Activated T-cell treated with anti-CD3 and anti-CD28 coated beads, Interleukin-2, amount 50 U/mL, for 4 hours (primary cell): ENCODE data around the gene GAGE1. TPM values are rescaled to one million over a fixed set of nuclear protein-coding genes. Genes with fewer than 3 reads are reported as not detected.
"Not testable (repeated sequence)": the region's sequence is repeated elsewhere in the genome, so short reads cannot be mapped to it uniquely, and the experiment has no call there.

Experiments used
- ATAC-seq, 2 donors: fragments of 200-7000 bp; cut with Tn5 transposase; one replicate each; pipeline ENCODE4 v1.10.0; 2021
- DNase-seq: peaks from one replicate; pipeline ENCODE4 v3.0.0-alpha.2; 2020
- H3K27me3 Mint-ChIP-seq: one replicate; pipeline ENCODE4 v1.8.0; 2021; ENCODE audit warnings: low read depth, mixed read lengths
- H3K36me3 Mint-ChIP-seq: one replicate; pipeline ENCODE4 v1.8.0; 2022; ENCODE audit warnings: mixed read lengths; ENCODE audit not compliant: insufficient read depth
- H3K4me1 Mint-ChIP-seq: one replicate; pipeline ENCODE4 v1.8.0; 2021; ENCODE audit warnings: low read depth, mixed read lengths
- H3K4me3 Mint-ChIP-seq: one replicate; pipeline ENCODE4 v1.8.0; 2021; ENCODE audit warnings: mild to moderate bottlenecking, moderate library complexity, mixed read lengths
- H3K9me3 Mint-ChIP-seq: one replicate; pipeline ENCODE4 v1.8.0; 2021; ENCODE audit warnings: mixed read lengths
- total RNA-seq, 3 donors: library from RNA; stranded (reverse); gene quantifications; one replicate each; pipeline ENCODE4 v1.2.1, GENCODE V29; 2021

The GAGE1 gene
- total RNA-seq = not detected

GRCh38 chrX:49598720-49599119, at the start of gene GAGE1:
Gene GAGE1 (plus strand): TSS chrX:49599020. CDS start chrX:49600175, 1,155 bp downstream.
- DNase-seq, H3K4me1 Mint-ChIP-seq, H3K9me3 Mint-ChIP-seq, ATAC-seq, H3K4me3 Mint-ChIP-seq, H3K36me3 Mint-ChIP-seq, H3K27me3 Mint-ChIP-seq: not testable (repeated sequence)

GRCh38 chrX:49550989-49551388, 47.8 kb upstream of the GAGE1 start, which contains the start of gene GAGE12E:
Gene GAGE12E (plus strand): TSS chrX:49551289. CDS start chrX:49552444, 1,155 bp downstream.
- not testable (repeated sequence) for DNase-seq, H3K4me1 Mint-ChIP-seq, H3K36me3 Mint-ChIP-seq, H3K27me3 Mint-ChIP-seq, H3K4me3 Mint-ChIP-seq, ATAC-seq, H3K9me3 Mint-ChIP-seq

GRCh38 chrX:49560542-49560941, 38.3 kb upstream of the GAGE1 start, which contains the start of gene GAGE12F:
Gene GAGE12F (plus strand): TSS chrX:49560842. CDS start chrX:49561997, 1,155 bp downstream.
- not testable (repeated sequence) for DNase-seq, H3K4me1 Mint-ChIP-seq, ATAC-seq, H3K9me3 Mint-ChIP-seq, H3K27me3 Mint-ChIP-seq, H3K4me3 Mint-ChIP-seq, H3K36me3 Mint-ChIP-seq

GRCh38 chrX:49568728-49569127, 30.1 kb upstream of the GAGE1 start:
- not testable (repeated sequence) for H3K4me3 Mint-ChIP-seq, H3K4me1 Mint-ChIP-seq, DNase-seq, H3K27me3 Mint-ChIP-seq, H3K36me3 Mint-ChIP-seq, ATAC-seq, H3K9me3 Mint-ChIP-seq

GRCh38 chrX:49569152-49569551, 29.7 kb upstream of the GAGE1 start:
- not testable (repeated sequence) for ATAC-seq, H3K4me1 Mint-ChIP-seq, H3K27me3 Mint-ChIP-seq, DNase-seq, H3K36me3 Mint-ChIP-seq, H3K4me3 Mint-ChIP-seq, H3K9me3 Mint-ChIP-seq

GRCh38 chrX:49570100-49570499, 28.7 kb upstream of the GAGE1 start, which contains the start of gene GAGE12G:
Gene GAGE12G (plus strand): TSS chrX:49570400. CDS start chrX:49571555, 1,155 bp downstream.
- not testable (repeated sequence) for H3K4me1 Mint-ChIP-seq, DNase-seq, H3K4me3 Mint-ChIP-seq, H3K36me3 Mint-ChIP-seq, ATAC-seq, H3K9me3 Mint-ChIP-seq, H3K27me3 Mint-ChIP-seq

- not testable (repeated sequence) for H3K9me3 Mint-ChIP-seq, H3K36me3 Mint-ChIP-seq, H3K4me1 Mint-ChIP-seq, H3K4me3 Mint-ChIP-seq, DNase-seq, H3K27me3 Mint-ChIP-seq, ATAC-seq
These were observed 19.2 kb upstream of the GAGE1 start, which contains the start of gene GAGE12H for GRCh38 chrX:49579649-49580048. Gene GAGE12H (plus strand): TSS chrX:49579949. CDS start chrX:49581104, 1,155 bp downstream.

GRCh38 chrX:49589196-49589595, 9.6 kb upstream of the GAGE1 start, which contains the start of gene GAGE2A:
Gene GAGE2A (plus strand): TSS chrX:49589496. CDS start chrX:49590651, 1,155 bp downstream.
- not testable (repeated sequence) for H3K4me3 Mint-ChIP-seq, H3K27me3 Mint-ChIP-seq, H3K4me1 Mint-ChIP-seq, H3K9me3 Mint-ChIP-seq, H3K36me3 Mint-ChIP-seq, DNase-seq, ATAC-seq

GRCh38 chrX:49589769-49590478, 8.9 kb upstream of the GAGE1 start:
- H3K27me3 Mint-ChIP-seq, H3K4me3 Mint-ChIP-seq, ATAC-seq, H3K9me3 Mint-ChIP-seq, H3K4me1 Mint-ChIP-seq, H3K36me3 Mint-ChIP-seq, DNase-seq: not testable (repeated sequence)

GRCh38 chrX:49590488-49590887, 8.3 kb upstream of the GAGE1 start:
- H3K4me3 Mint-ChIP-seq, DNase-seq, ATAC-seq: not testable (repeated sequence)

GRCh38 chrX:49610718-49611310, 12.0 kb downstream of the GAGE1 start:
- no peak for DNase-seq
- Mint-ChIP-seq H3K4me3 (no peak overlapping the region), H3K27me3 (no peaks in the 10 kb centered on the region), H3K9me3 (no peaks in the 10 kb centered on the region), H3K4me1 (no peaks in the 10 kb centered on the region), H3K36me3 (no peaks in the 10 kb centered on the region)
- ATAC-seq = no peak

More at GRCh38 chrX:49590488-49590887, 8.3 kb upstream of the GAGE1 start:
- H3K4me1 Mint-ChIP-seq, H3K9me3 Mint-ChIP-seq, H3K27me3 Mint-ChIP-seq, H3K36me3 Mint-ChIP-seq: not testable (repeated sequence)

- Mint-ChIP-seq H3K9me3 (no peaks in the 10 kb centered on the region), H3K27me3 (no peaks in the 10 kb centered on the region), H3K4me3 (no peak overlapping the region), H3K36me3 (no peaks in the 10 kb centered on the region), H3K4me1 (no peaks in the 10 kb centered on the region)
- no peak for DNase-seq
- ATAC-seq = no peak
These were observed 19.8 kb downstream of the GAGE1 start for GRCh38 chrX:49618574-49618973.

GRCh38 chrX:49627086-49627777, 28.4 kb downstream of the GAGE1 start:
- peak in 1 of 2 donors; percentile 56 for ATAC-seq
- no peaks in the 10 kb centered on the region for H3K9me3 Mint-ChIP-seq
- peak; percentile 17 for DNase-seq
- H3K4me3 Mint-ChIP-seq = peak overlapping the region; percentile 68
- H3K27me3 Mint-ChIP-seq = peaks cover 1% of the 10 kb centered on the region
- no peaks in the 10 kb centered on the region for H3K36me3 Mint-ChIP-seq
- H3K4me1 Mint-ChIP-seq = no peaks in the 10 kb centered on the region

GRCh38 chrX:49644991-49645637, 46.3 kb downstream of the GAGE1 start:
- Mint-ChIP-seq H3K27me3 (no peaks in the 10 kb centered on the region), H3K4me3 (no peak overlapping the region), H3K4me1 (no peaks in the 10 kb centered on the region), H3K9me3 (no peaks in the 10 kb centered on the region), H3K36me3 (no peaks in the 10 kb centered on the region)
- ATAC-seq (no peak), DNase-seq (no peak)
